Activated CD8-positive, alpha-beta memory T cell treated with anti-CD3 and anti-CD28 coated beads, Interleukin-2, amount 50 U/mL, for 48 hours (primary cell): ENCODE results near the gene FAM149A.

Experiments
- DNase-seq: peaks from one replicate; pipeline ENCODE4 v3.0.0-alpha.2; 2020

Gene FAM149A

GRCh38 chr4:186107947-186108346 lies 3.4 kb downstream of the FAM149A start:
- no peak for DNase-seq

DNA sequence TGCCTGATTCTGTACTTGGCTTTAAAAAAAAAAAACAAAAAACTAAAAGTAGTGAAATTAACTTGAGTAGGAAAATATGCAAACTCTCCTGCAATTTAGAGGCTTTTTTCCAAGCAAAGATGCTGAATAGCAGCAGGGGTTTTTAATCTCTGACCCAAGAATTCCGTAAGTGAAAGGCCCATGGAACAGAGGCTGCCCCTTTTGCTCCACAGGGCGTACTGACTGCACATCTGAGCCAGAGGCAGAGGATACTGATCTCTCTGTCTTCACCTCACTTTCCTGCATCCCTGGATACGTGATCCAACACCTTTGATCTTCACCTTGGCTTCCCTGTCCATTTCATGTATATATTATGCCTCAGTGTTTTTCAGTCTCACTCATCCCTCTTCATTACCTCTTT lies 3.9 kb downstream of the FAM149A start:
- no peak for DNase-seq

GRCh38 chr4:186109245-186109644 lies 4.7 kb downstream of the FAM149A start:
- DNase-seq, result no peak

GRCh38 chr4:186116697-186117096 lies 12.2 kb downstream of the FAM149A start:
- DNase-seq, result no peak

DNA sequence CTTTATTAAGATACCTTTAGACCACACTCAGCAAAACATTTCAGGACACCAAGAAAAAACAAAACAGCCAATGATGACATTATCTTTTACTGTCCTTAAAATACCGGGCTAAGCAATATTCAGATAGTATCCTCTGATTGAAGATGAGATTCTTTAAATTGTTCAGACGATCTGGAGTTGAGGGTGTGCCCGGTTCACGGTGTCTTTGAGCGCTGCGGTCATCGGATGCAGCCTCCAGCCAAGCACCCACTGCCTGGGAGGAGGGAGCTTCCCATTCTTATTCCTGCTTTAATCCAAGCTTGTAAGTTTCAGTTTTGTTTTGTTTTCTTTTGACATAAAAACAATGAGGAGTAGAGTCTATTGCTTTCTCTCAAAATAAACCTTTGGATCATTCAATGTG lies 14.1 kb downstream of the FAM149A start:
- DNase-seq, result no peak

DNA sequence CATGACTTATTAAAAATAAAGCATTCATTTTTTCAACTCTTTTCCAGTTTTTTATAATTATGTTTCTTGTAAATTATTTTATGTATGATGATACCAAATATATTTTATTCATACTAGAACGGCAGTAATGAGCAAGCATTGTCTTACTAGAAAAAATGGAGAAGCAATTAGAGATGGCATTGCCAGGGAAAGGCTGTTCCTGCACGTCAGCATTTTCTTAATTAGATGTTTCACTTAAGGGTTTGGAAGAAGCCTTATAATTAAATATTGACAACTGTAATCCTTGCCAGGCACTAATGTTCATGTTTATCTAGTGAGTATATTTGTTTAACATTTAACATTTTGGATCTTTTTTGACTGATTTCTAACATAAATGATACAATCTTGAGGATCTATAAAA lies 16.6 kb downstream of the FAM149A start:
- DNase-seq, result no peak

- no peak for DNase-seq
Measured at GRCh38 chr4:186128842-186129241, 24.3 kb downstream of the FAM149A start.

- DNase-seq, result no peak
Measured at GRCh38 chr4:186131935-186132334, 27.4 kb downstream of the FAM149A start.

- no peak for DNase-seq
Measured at GRCh38 chr4:186132577-186133242, 28.2 kb downstream of the FAM149A start.

DNA sequence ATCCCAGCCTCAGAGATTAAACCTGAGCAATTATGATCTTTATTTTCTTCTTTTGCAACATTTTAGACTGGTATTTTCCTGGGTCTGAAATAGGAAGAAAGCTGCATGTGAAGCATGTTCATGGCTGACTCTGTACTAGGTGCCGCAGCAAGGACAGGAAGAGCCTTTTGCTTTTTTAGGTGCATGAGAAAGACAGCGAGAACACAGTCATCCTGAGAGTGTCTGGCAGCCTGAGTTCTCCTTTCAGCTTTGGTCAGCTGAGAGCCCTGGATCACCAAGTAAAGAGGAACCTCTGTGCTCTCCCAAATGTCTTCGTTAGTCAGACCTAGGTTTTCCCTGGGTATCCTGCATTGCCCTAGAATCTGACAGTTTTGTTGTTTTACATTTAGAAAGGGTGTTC lies 29.8 kb downstream of the FAM149A start:
- no peak for DNase-seq

DNA sequence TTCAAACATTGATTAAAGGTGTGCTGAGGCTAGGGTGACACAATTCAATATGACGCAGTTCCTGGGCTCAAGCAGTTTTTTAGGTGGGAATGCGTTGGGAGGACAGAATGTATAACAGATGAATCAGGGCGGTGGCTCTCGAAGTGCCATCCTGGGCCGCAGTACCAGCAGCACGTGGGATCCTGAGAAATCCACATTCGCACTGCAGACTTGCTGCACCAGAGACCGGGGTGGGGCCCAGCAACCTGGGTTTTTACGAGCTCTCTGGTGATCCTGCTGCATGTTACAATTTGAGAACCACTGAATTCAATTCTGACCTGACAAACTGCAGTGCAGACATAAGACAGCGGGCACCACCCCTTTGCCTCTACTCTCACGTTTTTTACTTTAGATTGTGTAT lies 30.4 kb downstream of the FAM149A start:
- DNase-seq, result no peak

GRCh38 chr4:186137196-186137794 lies 32.8 kb downstream of the FAM149A start:
- no peak for DNase-seq

DNA sequence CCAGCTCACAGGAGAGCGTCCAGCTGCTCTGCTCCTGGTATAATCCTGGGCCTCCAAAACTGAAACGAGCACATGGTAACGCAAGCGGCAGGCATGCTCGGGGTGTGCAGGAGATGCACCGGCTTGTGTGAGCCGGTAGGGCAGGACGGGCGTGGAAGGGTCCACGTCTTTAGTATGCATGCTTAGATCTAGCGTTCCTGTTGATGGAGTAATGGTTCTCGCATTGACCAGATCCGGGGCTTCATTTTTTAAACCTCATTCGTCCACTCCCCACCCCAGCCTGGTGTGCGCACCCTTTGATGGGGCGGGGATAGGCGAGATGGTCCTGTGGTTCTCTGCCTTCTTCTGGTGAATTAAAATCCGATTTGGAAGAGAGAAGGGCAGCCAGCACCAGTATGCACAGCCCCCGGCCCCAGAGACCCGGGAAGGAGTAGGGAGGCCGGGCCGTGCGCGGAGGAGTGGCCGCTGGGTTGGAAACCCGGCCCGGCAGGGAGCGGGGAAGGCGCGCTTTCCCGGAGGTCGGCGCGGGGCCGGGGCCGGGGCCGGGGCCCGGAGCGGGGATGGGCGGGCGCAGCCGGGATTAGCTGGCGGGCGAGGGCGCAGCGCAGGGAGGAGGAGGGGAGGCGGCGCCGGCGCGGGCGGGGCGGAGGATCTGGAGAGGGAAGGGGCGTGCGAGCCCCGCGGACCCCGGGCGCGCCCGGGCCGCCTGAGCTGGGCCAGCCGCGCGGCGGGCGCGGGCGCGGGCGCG lies 39.9 kb downstream of the FAM149A start:
- peak; percentile 58 for DNase-seq

GRCh38 chr4:186144946-186145569 lies 40.6 kb downstream of the FAM149A start:
- peak; percentile 64 for DNase-seq

GRCh38 chr4:186146458-186146857 lies 42.0 kb downstream of the FAM149A start:
- DNase-seq, result no peak

GRCh38 chr4:186148336-186148975 lies 44.0 kb downstream of the FAM149A start:
- DNase-seq, result no peak

DNA sequence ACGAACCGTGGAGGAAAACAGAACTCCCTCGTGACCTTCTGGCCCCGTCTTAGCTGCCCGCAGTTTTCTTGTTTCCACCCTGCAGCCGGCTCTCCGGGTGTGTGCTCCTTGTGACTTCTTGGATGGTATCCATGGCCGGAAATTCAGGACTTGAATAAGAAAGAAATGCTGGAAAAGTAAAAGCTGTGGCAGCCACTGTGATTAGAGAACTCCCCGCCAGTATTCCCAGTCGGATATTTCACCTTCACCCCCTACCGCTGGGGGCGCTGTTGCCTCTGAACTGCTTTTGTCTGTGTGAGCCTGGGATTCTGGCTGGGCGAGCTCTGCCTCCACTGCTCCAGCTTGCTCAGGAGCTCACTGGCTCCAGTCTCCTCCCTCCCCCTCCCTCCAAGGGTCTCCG lies 45.4 kb downstream of the FAM149A start:
- peak; percentile 59 for DNase-seq

DNA sequence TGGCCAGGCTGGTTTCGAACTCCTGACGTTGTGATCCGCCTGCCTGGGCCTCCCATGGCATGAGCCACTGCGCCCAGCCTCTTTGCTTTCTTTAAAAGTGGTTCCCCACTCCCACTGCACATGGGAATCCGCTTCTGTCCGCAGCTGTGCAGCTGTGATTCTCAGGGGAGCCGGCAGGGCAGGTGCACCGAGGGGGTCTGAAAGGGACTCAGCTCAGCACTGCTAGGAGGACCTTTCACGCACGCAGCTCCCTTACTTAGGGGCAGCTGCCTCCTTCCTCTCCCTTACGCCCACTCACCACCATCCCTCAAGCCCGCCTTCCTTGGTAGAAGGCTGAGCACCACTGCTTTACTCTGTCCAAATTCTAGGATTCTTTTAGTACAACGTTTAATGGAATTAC lies 46.4 kb downstream of the FAM149A start:
- no peak for DNase-seq

DNA sequence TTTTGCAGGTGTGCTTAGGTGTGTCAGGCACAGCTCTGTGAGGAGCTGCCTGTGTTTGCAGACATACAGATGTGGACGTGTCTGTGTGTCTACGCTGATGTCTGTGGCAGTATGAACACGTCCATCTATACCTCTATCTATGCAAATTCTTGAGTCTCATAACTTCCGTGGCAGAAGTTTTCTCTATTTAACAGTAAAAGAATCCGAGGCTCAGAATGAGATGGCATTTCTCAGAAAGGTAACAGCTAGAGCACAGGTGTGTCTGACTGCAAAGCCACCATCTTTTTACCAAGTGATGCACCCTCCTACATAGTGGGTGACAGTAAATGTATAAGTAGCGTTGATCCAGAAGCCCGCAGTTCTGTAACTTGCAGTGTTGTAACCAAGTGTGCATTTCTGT lies 47.0 kb downstream of the FAM149A start:
- DNase-seq, result no peak

- no peak for DNase-seq
Measured at GRCh38 chr4:186158021-186158813, 53.7 kb downstream of the FAM149A start.

GRCh38 chr4:186158966-186159365 lies 54.5 kb downstream of the FAM149A start:
- DNase-seq, result no peak

DNA sequence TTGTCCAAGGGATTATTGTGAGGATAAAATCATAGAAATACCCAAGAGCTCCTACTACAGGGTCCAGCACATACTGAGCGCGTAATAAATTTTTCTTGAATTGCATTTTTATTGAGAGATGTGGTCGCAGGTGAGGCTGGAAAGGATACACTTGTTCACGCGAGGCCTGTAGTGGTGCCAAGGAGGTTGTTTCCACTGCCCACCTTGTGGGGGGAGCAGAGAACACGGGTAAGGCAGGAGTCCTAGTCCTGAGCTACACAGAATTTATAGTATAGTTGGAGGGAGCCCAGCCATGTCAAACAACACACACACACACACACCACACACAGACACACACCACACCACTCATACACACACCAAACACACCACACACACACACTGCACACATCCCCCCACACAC lies 55.1 kb downstream of the FAM149A start:
- DNase-seq, result no peak
